Central memory CD4-positive, alpha-beta T cell (primary cell): ENCODE data around the gene C5orf46.
"Not testable (repeated sequence)": the region's sequence is repeated elsewhere in the genome, so short reads cannot be mapped to it uniquely, and the experiment has no call there.

ENCODE experiments used
- DNase-seq: peaks from one replicate; pipeline ENCODE4 v3.0.0; 2022
- total RNA-seq, 3 experiments: gene quantifications; one replicate each; lab custom pipeline; 2026; lab: John Stamatoyannopoulos, UW

C5orf46 gene
- total RNA-seq = 0 reads per million in 3 experiments

- no peak for DNase-seq
Observed at GRCh38 chr5:147906326-147907095, at the start of gene C5orf46. TSS of gene C5orf46 (minus strand) at chr5:147906538. CDS start at chr5:147906501, 37 bp downstream.

- no peak for DNase-seq
Observed at GRCh38 chr5:147954971-147955370, 48.6 kb upstream of the C5orf46 start.

GRCh38 chr5:147949711-147950573 is 43.6 kb upstream of the C5orf46 start:
- DNase-seq = no peak

GRCh38 chr5:147946658-147947274 is 40.4 kb upstream of the C5orf46 start:
- not testable (repeated sequence) for DNase-seq

GRCh38 chr5:147939431-147940114 is 33.2 kb upstream of the C5orf46 start:
- no peak for DNase-seq

- DNase-seq = no peak
Observed at GRCh38 chr5:147935032-147935431, 28.7 kb upstream of the C5orf46 start.

GRCh38 chr5:147930769-147931168 is 24.4 kb upstream of the C5orf46 start:
- DNase-seq = no peak

GRCh38 chr5:147927901-147928300 is 21.6 kb upstream of the C5orf46 start:
- no peak for DNase-seq

GRCh38 chr5:147925020-147925419 is 18.7 kb upstream of the C5orf46 start:
- no peak for DNase-seq

- no peak for DNase-seq
Observed at GRCh38 chr5:147921136-147921535, 14.8 kb upstream of the C5orf46 start.

- DNase-seq = no peak
Observed at GRCh38 chr5:147920420-147921030, 14.2 kb upstream of the C5orf46 start.

- DNase-seq = no peak
Observed at GRCh38 chr5:147918899-147919298, 12.6 kb upstream of the C5orf46 start.

GRCh38 chr5:147918101-147918685 is 11.9 kb upstream of the C5orf46 start:
- DNase-seq = no peak

- DNase-seq = no peak
Observed at GRCh38 chr5:147913786-147914185, 7.4 kb upstream of the C5orf46 start.

- DNase-seq = no peak
Observed at GRCh38 chr5:147912011-147912410, 5.7 kb upstream of the C5orf46 start.

GRCh38 chr5:147911427-147911826 is 5.1 kb upstream of the C5orf46 start:
- DNase-seq = no peak

GRCh38 chr5:147904110-147904509 is 2.2 kb downstream of the C5orf46 start:
- no peak for DNase-seq

- no peak for DNase-seq
Observed at GRCh38 chr5:147902609-147903115, 3.7 kb downstream of the C5orf46 start.

GRCh38 chr5:147901599-147902039 is 4.7 kb downstream of the C5orf46 start:
- no peak for DNase-seq

- DNase-seq = no peak
Observed at GRCh38 chr5:147898875-147899401, 7.4 kb downstream of the C5orf46 start.

- no peak for DNase-seq
Observed at GRCh38 chr5:147895864-147896263, 10.5 kb downstream of the C5orf46 start.
